OCI-LY1 (cell line): ENCODE measurements around the gene NAV3.

Source experiments
- EZH2 ChIP-seq: fragments of 200-600 bp; sonication (generic), shearing (Covaris generic); IDR thresholded peaks from 2 replicates; pipeline ENCODE4 v1.8.0; 2017; ENCODE audit warnings: borderline replicate concordance, mixed run types, mild to moderate bottlenecking, antibody characterized with exemption, low read length, moderate library complexity, mixed read lengths
- TF ChIP-seq, protein P1 (sequence below): fragments of 200-600 bp; sonication (generic), shearing (Covaris generic); IDR thresholded peaks from 2 replicates; pipeline ENCODE4 v1.5.1; 2017; ENCODE audit warnings: mild to moderate bottlenecking, antibody characterized with exemption, low read length, moderate library complexity, mixed read lengths

DNA sequence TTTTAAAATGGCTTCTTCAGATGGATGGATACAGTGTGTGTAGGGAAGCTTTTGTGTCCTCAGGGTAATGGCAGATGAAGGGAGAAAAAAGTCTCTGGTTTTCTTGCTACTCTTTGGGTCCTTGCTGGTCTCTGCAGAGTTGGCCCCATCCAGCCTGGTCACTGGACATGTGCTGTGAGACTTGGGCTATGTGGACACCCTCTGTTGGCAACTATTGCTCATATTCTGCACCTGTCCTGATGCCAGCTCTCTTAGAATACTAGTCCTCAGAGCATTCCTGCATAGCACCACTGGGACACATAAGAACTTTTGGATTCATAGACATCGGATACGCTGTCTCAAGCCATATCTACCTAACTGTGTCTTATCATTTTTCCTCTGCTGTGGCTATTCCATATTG lies 20.0 kb downstream of the NAV3 start:
- TF ChIP-seq, protein P1, sequence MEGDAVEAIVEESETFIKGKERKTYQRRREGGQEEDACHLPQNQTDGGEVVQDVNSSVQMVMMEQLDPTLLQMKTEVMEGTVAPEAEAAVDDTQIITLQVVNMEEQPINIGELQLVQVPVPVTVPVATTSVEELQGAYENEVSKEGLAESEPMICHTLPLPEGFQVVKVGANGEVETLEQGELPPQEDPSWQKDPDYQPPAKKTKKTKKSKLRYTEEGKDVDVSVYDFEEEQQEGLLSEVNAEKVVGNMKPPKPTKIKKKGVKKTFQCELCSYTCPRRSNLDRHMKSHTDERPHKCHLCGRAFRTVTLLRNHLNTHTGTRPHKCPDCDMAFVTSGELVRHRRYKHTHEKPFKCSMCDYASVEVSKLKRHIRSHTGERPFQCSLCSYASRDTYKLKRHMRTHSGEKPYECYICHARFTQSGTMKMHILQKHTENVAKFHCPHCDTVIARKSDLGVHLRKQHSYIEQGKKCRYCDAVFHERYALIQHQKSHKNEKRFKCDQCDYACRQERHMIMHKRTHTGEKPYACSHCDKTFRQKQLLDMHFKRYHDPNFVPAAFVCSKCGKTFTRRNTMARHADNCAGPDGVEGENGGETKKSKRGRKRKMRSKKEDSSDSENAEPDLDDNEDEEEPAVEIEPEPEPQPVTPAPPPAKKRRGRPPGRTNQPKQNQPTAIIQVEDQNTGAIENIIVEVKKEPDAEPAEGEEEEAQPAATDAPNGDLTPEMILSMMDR = no peak
- TF ChIP-seq EZH2 = no peak
